ENCODE results near the gene PDE4B.
A peak's percentile ranks its signal among the peaks of the same experiment; 100 is the strongest.

Gene PDE4B

GRCh38 chr1:65955071-65955470, 162.4 kb downstream of the PDE4B start:
- H3K79me2 ChIP-seq (ENCODE audit: control insufficient read depth, insufficient read depth, low read length) = no peaks in the 10 kb centered on the region
- H3K23ac ChIP-seq (ENCODE audit: low read length) = no peak overlapping the region
- WGBS (ENCODE audit: extremely low coverage, insufficient coverage, low lambda C conversion rate) = no CpG with 5 or more reads among the region's 3 CpGs
- no peak overlapping the region for H3K18ac ChIP-seq (ENCODE audit: low read length)
- no peak overlapping the region for H4K5ac ChIP-seq (ENCODE audit: low read length)
- H3K4me1 ChIP-seq (ENCODE audit: control insufficient read depth, low read depth, low read length) = no peaks in the 10 kb centered on the region
- no peak overlapping the region for H3K4ac ChIP-seq (ENCODE audit: low read depth, low read length)
- no peak overlapping the region for H4K8ac ChIP-seq (ENCODE audit: low read depth, low read length)
- no peak overlapping the region for H2BK120ac ChIP-seq (ENCODE audit: low read depth, low read length)
- H3K27me3 ChIP-seq (ENCODE audit: insufficient read depth, low read length, poor library complexity) = no peaks in the 10 kb centered on the region
- no peak for DNase-seq
- no peak overlapping the region for H2BK5ac ChIP-seq (ENCODE audit: low read length)
- H3K56ac ChIP-seq (ENCODE audit: low read length) = no peak overlapping the region
- H2BK15ac ChIP-seq (replicated peaks; ENCODE audit: low read depth) = no peak overlapping the region
- no peaks in the 10 kb centered on the region for H3K79me1 ChIP-seq (ENCODE audit: low read length)
- no peak overlapping the region for H3K4me3 ChIP-seq (ENCODE audit: low read length)
- no peak overlapping the region for H3K27ac ChIP-seq (ENCODE audit: low read depth, low read length)
- H3K4me2 ChIP-seq (ENCODE audit: low read length) = no peak overlapping the region
- no peaks in the 10 kb centered on the region for H3K36me3 ChIP-seq (ENCODE audit: control insufficient read depth, insufficient read depth, low read length)
- H2AK5ac ChIP-seq (ENCODE audit: low read length) = no peak overlapping the region
- no peak overlapping the region for H3K9ac ChIP-seq (ENCODE audit: low read length)

- Histone ChIP-seq H2BK120ac (ENCODE audit: low read depth, low read length) (no peak overlapping the region), H2AK5ac (ENCODE audit: low read length) (no peak overlapping the region), H3K9ac (ENCODE audit: low read length) (no peak overlapping the region), H3K79me1 (ENCODE audit: low read length) (no peaks in the 10 kb centered on the region), H3K4me2 (ENCODE audit: low read length) (no peak overlapping the region), H3K4me3 (ENCODE audit: low read length) (no peak overlapping the region), H3K36me3 (ENCODE audit: control insufficient read depth, insufficient read depth, low read length) (no peaks in the 10 kb centered on the region), H2BK5ac (ENCODE audit: low read length) (no peak overlapping the region), H2BK15ac (replicated peaks; ENCODE audit: low read depth) (no peak overlapping the region), H3K79me2 (ENCODE audit: control insufficient read depth, insufficient read depth, low read length) (no peaks in the 10 kb centered on the region), H3K4ac (ENCODE audit: low read depth, low read length) (no peak overlapping the region), H3K27me3 (ENCODE audit: insufficient read depth, low read length, poor library complexity) (no peaks in the 10 kb centered on the region), H3K27ac (ENCODE audit: low read depth, low read length) (no peak overlapping the region), H3K56ac (ENCODE audit: low read length) (no peak overlapping the region), H4K8ac (ENCODE audit: low read depth, low read length) (no peak overlapping the region), H3K23ac (ENCODE audit: low read length) (no peak overlapping the region), H4K5ac (ENCODE audit: low read length) (no peak overlapping the region), H3K18ac (ENCODE audit: low read length) (no peak overlapping the region), H3K4me1 (ENCODE audit: control insufficient read depth, low read depth, low read length) (no peaks in the 10 kb centered on the region)
- no CpG with 5 or more reads among the region's 6 CpGs for WGBS (ENCODE audit: extremely low coverage, insufficient coverage, low lambda C conversion rate)
- DNase-seq = no peak
Measured at GRCh38 chr1:65955503-65955902, 162.8 kb downstream of the PDE4B start.

- H3K4me1 ChIP-seq (ENCODE audit: control insufficient read depth, low read depth, low read length) = no peaks in the 10 kb centered on the region
- H4K5ac ChIP-seq (ENCODE audit: low read length) = no peak overlapping the region
- no peak overlapping the region for H2AK5ac ChIP-seq (ENCODE audit: low read length)
- no peaks in the 10 kb centered on the region for H3K79me1 ChIP-seq (ENCODE audit: low read length)
- H3K4ac ChIP-seq (ENCODE audit: low read depth, low read length) = no peak overlapping the region
- no peak overlapping the region for H3K27ac ChIP-seq (ENCODE audit: low read depth, low read length)
- no peak overlapping the region for H3K4me3 ChIP-seq (ENCODE audit: low read length)
- DNase-seq = peak; percentile 38
- no peak overlapping the region for H3K56ac ChIP-seq (ENCODE audit: low read length)
- H3K27me3 ChIP-seq (ENCODE audit: insufficient read depth, low read length, poor library complexity) = no peaks in the 10 kb centered on the region
- H2BK15ac ChIP-seq (replicated peaks; ENCODE audit: low read depth) = no peak overlapping the region
- H2BK120ac ChIP-seq (ENCODE audit: low read depth, low read length) = no peak overlapping the region
- no peak overlapping the region for H3K23ac ChIP-seq (ENCODE audit: low read length)
- H3K36me3 ChIP-seq (ENCODE audit: control insufficient read depth, insufficient read depth, low read length) = no peaks in the 10 kb centered on the region
- no peaks in the 10 kb centered on the region for H3K79me2 ChIP-seq (ENCODE audit: control insufficient read depth, insufficient read depth, low read length)
- no peak overlapping the region for H2BK5ac ChIP-seq (ENCODE audit: low read length)
- no CpG with 5 or more reads among the region's 12 CpGs for WGBS (ENCODE audit: extremely low coverage, insufficient coverage, low lambda C conversion rate)
- no peak overlapping the region for H4K8ac ChIP-seq (ENCODE audit: low read depth, low read length)
- H3K9ac ChIP-seq (ENCODE audit: low read length) = no peak overlapping the region
- no peak overlapping the region for H3K4me2 ChIP-seq (ENCODE audit: low read length)
- H3K18ac ChIP-seq (ENCODE audit: low read length) = no peak overlapping the region
Measured at GRCh38 chr1:65958561-65959350, 166.1 kb downstream of the PDE4B start.

- no peaks in the 10 kb centered on the region for H3K79me2 ChIP-seq (ENCODE audit: control insufficient read depth, insufficient read depth, low read length)
- no peak overlapping the region for H2BK15ac ChIP-seq (replicated peaks; ENCODE audit: low read depth)
- H3K9ac ChIP-seq (ENCODE audit: low read length) = no peak overlapping the region
- no peaks in the 10 kb centered on the region for H3K36me3 ChIP-seq (ENCODE audit: control insufficient read depth, insufficient read depth, low read length)
- H3K18ac ChIP-seq (ENCODE audit: low read length) = no peak overlapping the region
- no peak overlapping the region for H4K8ac ChIP-seq (ENCODE audit: low read depth, low read length)
- no peak overlapping the region for H2AK5ac ChIP-seq (ENCODE audit: low read length)
- no peak overlapping the region for H2BK120ac ChIP-seq (ENCODE audit: low read depth, low read length)
- no CpG with 5 or more reads among the region's 7 CpGs for WGBS (ENCODE audit: extremely low coverage, insufficient coverage, low lambda C conversion rate)
- H3K4ac ChIP-seq (ENCODE audit: low read depth, low read length) = no peak overlapping the region
- H3K56ac ChIP-seq (ENCODE audit: low read length) = no peak overlapping the region
- no peaks in the 10 kb centered on the region for H3K4me1 ChIP-seq (ENCODE audit: control insufficient read depth, low read depth, low read length)
- DNase-seq = no peak
- no peaks in the 10 kb centered on the region for H3K27me3 ChIP-seq (ENCODE audit: insufficient read depth, low read length, poor library complexity)
- H4K5ac ChIP-seq (ENCODE audit: low read length) = no peak overlapping the region
- H3K79me1 ChIP-seq (ENCODE audit: low read length) = no peaks in the 10 kb centered on the region
- H3K27ac ChIP-seq (ENCODE audit: low read depth, low read length) = no peak overlapping the region
- H3K4me3 ChIP-seq (ENCODE audit: low read length) = no peak overlapping the region
- H2BK5ac ChIP-seq (ENCODE audit: low read length) = no peak overlapping the region
- no peak overlapping the region for H3K4me2 ChIP-seq (ENCODE audit: low read length)
- H3K23ac ChIP-seq (ENCODE audit: low read length) = no peak overlapping the region
Measured at GRCh38 chr1:65959896-65960567, 167.3 kb downstream of the PDE4B start.

- Histone ChIP-seq H3K27me3 (ENCODE audit: insufficient read depth, low read length, poor library complexity) (no peaks in the 10 kb centered on the region), H3K4me3 (ENCODE audit: low read length) (no peak overlapping the region), H2BK120ac (ENCODE audit: low read depth, low read length) (no peak overlapping the region), H3K27ac (ENCODE audit: low read depth, low read length) (no peak overlapping the region), H3K79me2 (ENCODE audit: control insufficient read depth, insufficient read depth, low read length) (no peaks in the 10 kb centered on the region), H3K23ac (ENCODE audit: low read length) (no peak overlapping the region), H2BK5ac (ENCODE audit: low read length) (no peak overlapping the region), H3K79me1 (ENCODE audit: low read length) (no peaks in the 10 kb centered on the region), H3K56ac (ENCODE audit: low read length) (no peak overlapping the region), H3K4ac (ENCODE audit: low read depth, low read length) (no peak overlapping the region), H3K4me1 (ENCODE audit: control insufficient read depth, low read depth, low read length) (no peaks in the 10 kb centered on the region), H4K5ac (ENCODE audit: low read length) (no peak overlapping the region), H2BK15ac (replicated peaks; ENCODE audit: low read depth) (no peak overlapping the region), H3K18ac (ENCODE audit: low read length) (no peak overlapping the region), H3K36me3 (ENCODE audit: control insufficient read depth, insufficient read depth, low read length) (no peaks in the 10 kb centered on the region), H3K4me2 (ENCODE audit: low read length) (no peak overlapping the region), H3K9ac (ENCODE audit: low read length) (no peak overlapping the region), H4K8ac (ENCODE audit: low read depth, low read length) (no peak overlapping the region), H2AK5ac (ENCODE audit: low read length) (no peak overlapping the region)
- DNase-seq = no peak
- WGBS (ENCODE audit: extremely low coverage, insufficient coverage, low lambda C conversion rate) = no CpG with 5 or more reads among the region's 6 CpGs
Measured at GRCh38 chr1:65963156-65963888, 170.6 kb downstream of the PDE4B start.

All from mesendoderm (in vitro differentiated cells).